ENCODE data around the gene MPZL3. TPM values are rescaled to one million over a fixed set of nuclear protein-coding genes. Genes with fewer than 3 reads are reported as not detected.

Gene MPZL3
- polyA plus RNA-seq, 1 of the 3 experiments (the other 2 are of a cell fraction): 0.38 TPM

GRCh38 chr11:118289401-118289800 lies 37.2 kb upstream of the MPZL3 start:
- DNase-seq: no peak
- no peak overlapping the region for H3K27ac ChIP-seq (ENCODE audit: low read depth in 2 of 2, low read length in 1 of 2)
- H3K9me2 ChIP-seq: 0 out of 2 replicates have a peak, but pooled peaks cover 2% of the 10 kb centered on the region
- no peaks in the 10 kb centered on the region for H4K20me1 ChIP-seq (ENCODE audit: insufficient read depth)
- H3K4me2 ChIP-seq: no peak overlapping the region
- no peak overlapping the region for H3K9ac ChIP-seq
- no peaks in the 10 kb centered on the region for H3K79me2 ChIP-seq (ENCODE audit: insufficient read depth)
- H3K9me3 ChIP-seq: 0 out of 2 replicates have a peak, but pooled peaks cover 4% of the 10 kb centered on the region
- H3K4me3 ChIP-seq (ENCODE audit: low read depth in 2 of 2, low read length in 1 of 2): no peak overlapping the region
- TF ChIP-seq, protein P1, sequence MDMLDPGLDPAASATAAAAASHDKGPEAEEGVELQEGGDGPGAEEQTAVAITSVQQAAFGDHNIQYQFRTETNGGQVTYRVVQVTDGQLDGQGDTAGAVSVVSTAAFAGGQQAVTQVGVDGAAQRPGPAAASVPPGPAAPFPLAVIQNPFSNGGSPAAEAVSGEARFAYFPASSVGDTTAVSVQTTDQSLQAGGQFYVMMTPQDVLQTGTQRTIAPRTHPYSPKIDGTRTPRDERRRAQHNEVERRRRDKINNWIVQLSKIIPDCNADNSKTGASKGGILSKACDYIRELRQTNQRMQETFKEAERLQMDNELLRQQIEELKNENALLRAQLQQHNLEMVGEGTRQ (IDR thresholded peaks at IDR 0.05; ENCODE audit: borderline replicate concordance, low read depth, low read length): no peak
- TF ChIP-seq GATA2 (CRISPR knock-in tag; IDR thresholded peaks at IDR 0.05) (no peak), TEAD4 (IDR thresholded peaks at IDR 0.05; ENCODE audit: borderline replicate concordance, insufficient read depth) (no peak)
- H2AFZ ChIP-seq (ENCODE audit: low read depth): no peak overlapping the region
- ChIA-PET POLR2A (no interaction called here), CTCF (no interaction called here)
- no peaks in the 10 kb centered on the region for H3K36me3 ChIP-seq (replicated peaks in 1 of 2; ENCODE audit: control insufficient read depth in 1 of 2, insufficient read depth in 2 of 2, low read length in 1 of 2)
- H3K27me3 ChIP-seq (ENCODE audit: insufficient read depth): no peaks in the 10 kb centered on the region; the same call in 1 of the 2 replicates
- no peaks in the 10 kb centered on the region for H3F3A ChIP-seq (replicated peaks; ENCODE audit: insufficient read depth)
- no peaks in the 10 kb centered on the region for H3K4me1 ChIP-seq (ENCODE audit: control insufficient read depth in 1 of 2, insufficient read depth in 2 of 2, low read depth in 1 of 2, low read length in 1 of 2)

DNA sequence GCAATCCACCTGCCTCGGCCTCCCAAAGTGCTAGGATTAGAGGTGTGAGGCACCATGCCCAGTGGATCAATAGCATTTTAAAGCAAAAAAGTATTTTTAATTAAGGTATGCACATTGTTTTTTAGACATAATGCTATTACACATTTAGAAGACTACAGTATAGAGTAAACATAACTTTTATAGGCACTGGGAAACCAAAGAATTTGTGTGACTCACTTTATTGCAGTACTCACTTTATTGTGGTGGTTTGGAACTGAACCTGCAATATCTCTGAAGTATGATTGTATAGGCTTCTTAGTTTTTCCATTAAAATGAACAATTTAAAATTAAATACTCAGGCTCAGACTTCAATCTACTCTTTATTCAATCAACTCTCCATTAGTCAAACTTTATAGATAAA lies 34.8 kb upstream of the MPZL3 start:
- DNase-seq: no peak
- Histone ChIP-seq H3K9ac (no peak overlapping the region), H3K4me3 (ENCODE audit: low read depth in 2 of 2, low read length in 1 of 2) (no peak overlapping the region), H3K27me3 (ENCODE audit: insufficient read depth) (peaks cover 4% of the 10 kb centered on the region; the same call in 1 of the 2 replicates), H3K4me1 (ENCODE audit: control insufficient read depth in 1 of 2, insufficient read depth in 2 of 2, low read depth in 1 of 2, low read length in 1 of 2) (no peaks in the 10 kb centered on the region), H3K36me3 (replicated peaks in 1 of 2; ENCODE audit: control insufficient read depth in 1 of 2, insufficient read depth in 2 of 2, low read length in 1 of 2) (no peaks in the 10 kb centered on the region), H3K9me2 (0 out of 2 replicates have a peak, but pooled peaks cover 2% of the 10 kb centered on the region), H4K20me1 (ENCODE audit: insufficient read depth) (no peaks in the 10 kb centered on the region), H3K9me3 (0 out of 2 replicates have a peak, but pooled peaks cover 4% of the 10 kb centered on the region), H3K79me2 (ENCODE audit: insufficient read depth) (no peaks in the 10 kb centered on the region), H2AFZ (ENCODE audit: low read depth) (no peak overlapping the region), H3F3A (replicated peaks; ENCODE audit: insufficient read depth) (no peaks in the 10 kb centered on the region), H3K4me2 (no peak overlapping the region), H3K27ac (ENCODE audit: low read depth in 2 of 2, low read length in 1 of 2) (no peak overlapping the region)
- ChIA-PET POLR2A (no interaction called here), CTCF (no interaction called here)
- WGBS (ENCODE audit: low lambda C conversion rate): 5% methylated on average over 1 of the region's 1 CpG
- TF ChIP-seq, protein P2, sequence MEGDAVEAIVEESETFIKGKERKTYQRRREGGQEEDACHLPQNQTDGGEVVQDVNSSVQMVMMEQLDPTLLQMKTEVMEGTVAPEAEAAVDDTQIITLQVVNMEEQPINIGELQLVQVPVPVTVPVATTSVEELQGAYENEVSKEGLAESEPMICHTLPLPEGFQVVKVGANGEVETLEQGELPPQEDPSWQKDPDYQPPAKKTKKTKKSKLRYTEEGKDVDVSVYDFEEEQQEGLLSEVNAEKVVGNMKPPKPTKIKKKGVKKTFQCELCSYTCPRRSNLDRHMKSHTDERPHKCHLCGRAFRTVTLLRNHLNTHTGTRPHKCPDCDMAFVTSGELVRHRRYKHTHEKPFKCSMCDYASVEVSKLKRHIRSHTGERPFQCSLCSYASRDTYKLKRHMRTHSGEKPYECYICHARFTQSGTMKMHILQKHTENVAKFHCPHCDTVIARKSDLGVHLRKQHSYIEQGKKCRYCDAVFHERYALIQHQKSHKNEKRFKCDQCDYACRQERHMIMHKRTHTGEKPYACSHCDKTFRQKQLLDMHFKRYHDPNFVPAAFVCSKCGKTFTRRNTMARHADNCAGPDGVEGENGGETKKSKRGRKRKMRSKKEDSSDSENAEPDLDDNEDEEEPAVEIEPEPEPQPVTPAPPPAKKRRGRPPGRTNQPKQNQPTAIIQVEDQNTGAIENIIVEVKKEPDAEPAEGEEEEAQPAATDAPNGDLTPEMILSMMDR (IDR thresholded peaks at IDR 0.05): no peak
- TF ChIP-seq RFX5 (IDR thresholded peaks at IDR 0.05; ENCODE audit: low read length) (no peak), SMC3 (IDR thresholded peaks at IDR 0.05; ENCODE audit: low read depth, low read length) (no peak), YY1 (IDR thresholded peaks at IDR 0.05; ENCODE audit: low read depth) (no peak), PBX3 (IDR thresholded peaks at IDR 0.05) (no peak), MXI1 (IDR thresholded peaks at IDR 0.05; ENCODE audit: low read depth, low read length) (no peak), EP300 (IDR thresholded peaks at IDR 0.05; ENCODE audit: borderline replicate concordance in 1 of 2, low read depth in 1 of 2, low read length in 1 of 2) (no peak), ELF1 (IDR thresholded peaks at IDR 0.05) (no peak), TCF12 (IDR thresholded peaks at IDR 0.05) (no peak), POLR2AphosphoS5 (IDR thresholded peaks at IDR 0.05; ENCODE audit: low read depth, low read length) (no peak), FOSL2 (IDR thresholded peaks at IDR 0.05; ENCODE audit: borderline replicate concordance, low read depth) (no peak), FOXJ3 (CRISPR knock-in tag; IDR thresholded peaks at IDR 0.05) (no peak), JUND (IDR thresholded peaks at IDR 0.05) (no peak), GABPA (IDR thresholded peaks at IDR 0.05; ENCODE audit: low read depth) (no peak), SIN3A (IDR thresholded peaks at IDR 0.05; ENCODE audit: borderline replicate concordance, low read depth, low read length) (no peak), NRF1 (IDR thresholded peaks at IDR 0.05; ENCODE audit: low read depth, low read length) (no peak), GATA2 (CRISPR knock-in tag; IDR thresholded peaks at IDR 0.05) (no peak), CHD2 (IDR thresholded peaks at IDR 0.05; ENCODE audit: low read length, partially characterized antibody) (no peak), FOXM1 (IDR thresholded peaks at IDR 0.05; ENCODE audit: low read depth) (no peak)
- TF ChIP-seq, protein P3, sequence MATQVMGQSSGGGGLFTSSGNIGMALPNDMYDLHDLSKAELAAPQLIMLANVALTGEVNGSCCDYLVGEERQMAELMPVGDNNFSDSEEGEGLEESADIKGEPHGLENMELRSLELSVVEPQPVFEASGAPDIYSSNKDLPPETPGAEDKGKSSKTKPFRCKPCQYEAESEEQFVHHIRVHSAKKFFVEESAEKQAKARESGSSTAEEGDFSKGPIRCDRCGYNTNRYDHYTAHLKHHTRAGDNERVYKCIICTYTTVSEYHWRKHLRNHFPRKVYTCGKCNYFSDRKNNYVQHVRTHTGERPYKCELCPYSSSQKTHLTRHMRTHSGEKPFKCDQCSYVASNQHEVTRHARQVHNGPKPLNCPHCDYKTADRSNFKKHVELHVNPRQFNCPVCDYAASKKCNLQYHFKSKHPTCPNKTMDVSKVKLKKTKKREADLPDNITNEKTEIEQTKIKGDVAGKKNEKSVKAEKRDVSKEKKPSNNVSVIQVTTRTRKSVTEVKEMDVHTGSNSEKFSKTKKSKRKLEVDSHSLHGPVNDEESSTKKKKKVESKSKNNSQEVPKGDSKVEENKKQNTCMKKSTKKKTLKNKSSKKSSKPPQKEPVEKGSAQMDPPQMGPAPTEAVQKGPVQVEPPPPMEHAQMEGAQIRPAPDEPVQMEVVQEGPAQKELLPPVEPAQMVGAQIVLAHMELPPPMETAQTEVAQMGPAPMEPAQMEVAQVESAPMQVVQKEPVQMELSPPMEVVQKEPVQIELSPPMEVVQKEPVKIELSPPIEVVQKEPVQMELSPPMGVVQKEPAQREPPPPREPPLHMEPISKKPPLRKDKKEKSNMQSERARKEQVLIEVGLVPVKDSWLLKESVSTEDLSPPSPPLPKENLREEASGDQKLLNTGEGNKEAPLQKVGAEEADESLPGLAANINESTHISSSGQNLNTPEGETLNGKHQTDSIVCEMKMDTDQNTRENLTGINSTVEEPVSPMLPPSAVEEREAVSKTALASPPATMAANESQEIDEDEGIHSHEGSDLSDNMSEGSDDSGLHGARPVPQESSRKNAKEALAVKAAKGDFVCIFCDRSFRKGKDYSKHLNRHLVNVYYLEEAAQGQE (IDR thresholded peaks at IDR 0.05; ENCODE audit: low read depth, low read length): no peak

All from SK-N-SH (cell line).